K562 (cell line): Measurements from ENCODE around the gene NOA1. TPM values are rescaled to one million over a fixed set of nuclear protein-coding genes. Genes with fewer than 3 reads are reported as not detected.

ENCODE experiments used
- BACH1 ChIP-seq: fragments of 200-800 bp; sonication (Bioruptor generic); IDR thresholded peaks from 2 replicates; pipeline ENCODE4 v1.6.1; 2016; ENCODE audit warnings: missing genetic modification characterization, missing compliant biosample characterization
- BCOR ChIP-seq: fragments of 450-650 bp; IDR thresholded peaks from 2 replicates; pipeline ENCODE4 v1.6.1; 2016
- CBFA2T2 ChIP-seq: fragments of 450-650 bp; conservative IDR thresholded peaks from 2 replicates; pipeline ENCODE4 v1.6.1; 2017; ENCODE audit warnings: mild to moderate bottlenecking
- CBX1 ChIP-seq: sonication (generic); IDR thresholded peaks from 2 replicates; pipeline ENCODE4 v1.6.1; 2016; ENCODE audit warnings: antibody characterized with exemption, low read depth, mild to moderate bottlenecking
- CHD2 ChIP-seq: IDR thresholded peaks from 2 replicates; pipeline ENCODE4 v1.6.1; 2011; ENCODE audit warnings: low read depth, low read length
- CSDE1 ChIP-seq, 2 experiments: fragments of 450-650 bp; IDR thresholded peaks; 2 replicates each; pipeline ENCODE4 v1.6.1; 2016; ENCODE audit warnings: mild to moderate bottlenecking in 1 of 2
- EP300 ChIP-seq: IDR thresholded peaks from 2 replicates; pipeline ENCODE4 v1.6.1; 2012; ENCODE audit warnings: low read length, improper control_type of control experiment
- FOXK2 ChIP-seq, 2 experiments: fragments of 450-650 bp; IDR thresholded peaks in 1 of 2; conservative IDR thresholded peaks in 1 of 2; 2 replicates each; pipeline ENCODE4 v1.6.1; 2016; ENCODE audit warnings: low read depth in 2 of 2, mild to moderate bottlenecking in 1 of 2
- HNRNPK ChIP-seq: fragments of 200-400 bp; formaldehyde crosslinking; IDR thresholded peaks from one replicate; pipeline ENCODE4 v1.6.1; 2018; ENCODE audit warnings: mild to moderate bottlenecking, low read depth, low read length; ENCODE audit not compliant: poor library complexity, severe bottlenecking
- HNRNPL ChIP-seq: fragments of 200-400 bp; formaldehyde crosslinking; IDR thresholded peaks from 2 replicates; pipeline ENCODE4 v1.6.1; 2017; ENCODE audit warnings: low read depth, mild to moderate bottlenecking, low read length
- NFATC3 ChIP-seq: fragments of 450-650 bp; IDR thresholded peaks from 2 replicates; pipeline ENCODE4 v1.6.1; 2017; ENCODE audit warnings: mild to moderate bottlenecking
- PML ChIP-seq: IDR thresholded peaks from 2 replicates; pipeline ENCODE4 v1.6.1; 2012; ENCODE audit warnings: low read length, inconsistent platforms
- POLR2G ChIP-seq: fragments of 200-400 bp; formaldehyde crosslinking; IDR thresholded peaks from 2 replicates; pipeline ENCODE4 v1.6.1; 2017; ENCODE audit warnings: low read depth, mild to moderate bottlenecking, antibody characterized with exemption, low read length, moderate library complexity
- RAD21 ChIP-seq, 2 experiments: fragments of 250-450 bp in 1 of 2; fragments of 450-650 bp in 1 of 2; sonication (Bioruptor Pico) in 1 of 2; formaldehyde crosslinking in 1 of 2; IDR thresholded peaks in 1 of 2; conservative IDR thresholded peaks in 1 of 2; 2 replicates each; pipeline versions ENCODE4 v1.4.0 to v1.8.0; 2020 to 2022; ENCODE audit warnings: mild to moderate bottlenecking in 2 of 2, moderate library complexity in 1 of 2
- RBM39 ChIP-seq: fragments of 200-400 bp; formaldehyde crosslinking; optimal IDR thresholded peaks from 2 replicates; pipeline ENCODE3; 2018; ENCODE audit warnings: low read depth, low read length
- SMARCA4 ChIP-seq: fragments of 450-650 bp; IDR thresholded peaks from 2 replicates; pipeline ENCODE4 v1.6.1; 2016
- SUPT5H ChIP-seq: fragments of 450-650 bp; IDR thresholded peaks from 2 replicates; pipeline ENCODE4 v1.6.1; 2016
- ZFP36 ChIP-seq: fragments of 150-350 bp; IDR thresholded peaks from 2 replicates; pipeline ENCODE4 v1.6.1; 2018; ENCODE audit warnings: low read length, low read depth; ENCODE audit not compliant: partially characterized antibody
- ZNF143 ChIP-seq: sonication (generic); formaldehyde crosslinking; IDR thresholded peaks from 2 replicates; pipeline ENCODE4 v1.9.0; 2022; ENCODE audit warnings: mild to moderate bottlenecking, missing genetic modification reagents
- ZNF217 ChIP-seq: sonication (generic); formaldehyde crosslinking; IDR thresholded peaks from 2 replicates; pipeline ENCODE4 v1.8.0; 2022; ENCODE audit warnings: mild to moderate bottlenecking, missing genetic modification reagents
- ZNF232 ChIP-seq: sonication (generic); formaldehyde crosslinking; IDR thresholded peaks from 2 replicates; pipeline ENCODE4 v1.8.0; 2022; ENCODE audit warnings: mild to moderate bottlenecking, missing genetic modification reagents
- ZNF445 ChIP-seq: fragments of 250-450 bp; sonication (Bioruptor Pico); IDR thresholded peaks from 2 replicates; pipeline ENCODE4 v1.4.0; 2020; ENCODE audit warnings: low read depth, mild to moderate bottlenecking, moderate library complexity
- ZNF507 ChIP-seq: conservative IDR thresholded peaks from 2 replicates; pipeline ENCODE4 v1.6.1; 2017; ENCODE audit warnings: missing genetic modification characterization, missing compliant biosample characterization
- polyA plus RNA-seq, 8 experiments: library from polyadenylated mRNA; depleted of rRNA in 4 of 8; stranded (reverse) in 5 of 8; unstranded in 3 of 8; fragments of >200 nt; fragmentation: Nextera tagmentation in 2 of 8; fragmentation: Illumina TruSeq in 1 of 8; extraction: Ambion mirVana in 2 of 8; extraction: Trizol in 1 of 8; gene quantifications; 2 replicates each; pipeline versions ENCODE4 v1.2.1 to v1.2.3, GENCODE V29; 2011 to 2014; ENCODE audit warnings: inconsistent platforms in 1 of 8, missing spikeins in 1 of 8
- total RNA-seq, 7 experiments: library from RNA; depleted of rRNA in 6 of 7; stranded (reverse); fragments of >200 nt in 6 of 7; fragmentation: Illumina TruSeq in 2 of 7; extraction: Trizol in 2 of 7; gene quantifications; 2 replicates each; pipeline versions ENCODE4 v1.2.1 to v1.2.3, GENCODE V29; 2011 to 2021; ENCODE audit warnings: low replicate concordance in 1 of 7
- TF ChIP-seq, protein P1 (sequence below): fragments of 250-450 bp; sonication (Bioruptor Pico); IDR thresholded peaks from 2 replicates; pipeline ENCODE4 v1.6.1; 2021; ENCODE audit warnings: mild to moderate bottlenecking
- TF ChIP-seq, protein P2 (sequence below): sonication (generic); formaldehyde crosslinking; IDR thresholded peaks from 2 replicates; pipeline ENCODE4 v1.9.0; 2022; ENCODE audit warnings: mild to moderate bottlenecking, missing genetic modification reagents
- TF ChIP-seq, protein P3 (sequence below): sonication (generic); formaldehyde crosslinking; IDR thresholded peaks from 2 replicates; pipeline ENCODE4 v1.5.0; 2020; ENCODE audit warnings: missing genetic modification reagents
- TF ChIP-seq, protein P4 (sequence below), 2 experiments: fragments of 200-800 bp in 1 of 2; sonication (Bioruptor generic) in 1 of 2; sonication (generic) in 1 of 2; formaldehyde crosslinking in 1 of 2; IDR thresholded peaks in 1 of 2; conservative IDR thresholded peaks in 1 of 2; 2 replicates each; pipeline versions ENCODE4 v1.5.0 to v1.6.1; 2016 to 2020; ENCODE audit warnings: missing compliant biosample characterization in 1 of 2, missing genetic modification characterization in 1 of 2, missing genetic modification reagents in 1 of 2

NOA1 gene
- total and polyA plus RNA-seq, 9 of the 15 experiments (the other 6 are each of a cell fraction or from before 2014, with no cell fraction given), result 2.6 to 26.6 (median 16.7) TPM

DNA sequence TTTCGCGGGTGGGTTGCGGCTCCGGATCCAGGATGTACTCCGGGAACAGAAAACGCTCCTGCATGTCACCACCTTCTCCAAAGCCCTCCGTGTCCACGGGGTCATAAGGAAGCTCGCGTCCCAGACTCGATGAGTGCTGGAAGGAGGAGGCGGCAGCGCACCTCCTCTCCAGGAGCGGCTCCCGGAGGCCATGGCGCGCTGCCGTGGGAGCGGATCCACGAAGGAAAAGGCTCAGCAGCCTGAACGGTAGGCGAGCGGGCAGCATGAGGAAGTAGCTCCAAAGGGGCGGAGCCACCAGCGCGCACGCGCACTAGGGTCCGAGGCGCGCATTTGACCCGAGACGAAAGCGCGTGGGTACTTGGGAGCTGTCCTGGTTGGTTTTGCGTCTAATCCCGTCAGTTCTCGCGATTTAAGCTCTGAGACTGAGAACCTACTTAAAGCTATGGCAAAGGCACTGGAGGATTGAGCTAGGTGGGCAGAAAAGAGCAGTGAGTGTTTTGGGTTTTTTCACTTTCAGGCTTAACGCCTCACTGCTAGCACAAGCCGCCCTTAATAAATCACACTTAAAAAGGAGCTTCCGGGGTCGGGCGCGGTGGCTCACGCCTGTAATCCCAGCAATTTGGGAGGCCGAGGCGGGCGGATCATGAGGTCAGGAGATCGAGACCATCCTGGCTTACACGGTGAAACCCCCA lies at the start of gene NOA1 (continued):
- TF ChIP-seq, protein P1, sequence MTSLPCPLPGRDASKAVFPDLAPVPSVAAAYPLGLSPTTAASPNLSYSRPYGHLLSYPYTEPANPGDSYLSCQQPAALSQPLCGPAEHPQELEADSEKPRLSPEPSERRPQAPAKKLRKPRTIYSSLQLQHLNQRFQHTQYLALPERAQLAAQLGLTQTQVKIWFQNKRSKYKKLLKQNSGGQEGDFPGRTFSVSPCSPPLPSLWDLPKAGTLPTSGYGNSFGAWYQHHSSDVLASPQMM (CRISPR knock-in tag), result no peak
- TF ChIP-seq CHD2, result peak; percentile 97
- TF ChIP-seq ZNF445 (CRISPR knock-in tag), result no peak
- no peak for TF ChIP-seq CBX1
- no peak for TF ChIP-seq ZNF507 (tag)
- no peak for TF ChIP-seq ZNF217 (CRISPR knock-in tag)
- TF ChIP-seq, protein P2, sequence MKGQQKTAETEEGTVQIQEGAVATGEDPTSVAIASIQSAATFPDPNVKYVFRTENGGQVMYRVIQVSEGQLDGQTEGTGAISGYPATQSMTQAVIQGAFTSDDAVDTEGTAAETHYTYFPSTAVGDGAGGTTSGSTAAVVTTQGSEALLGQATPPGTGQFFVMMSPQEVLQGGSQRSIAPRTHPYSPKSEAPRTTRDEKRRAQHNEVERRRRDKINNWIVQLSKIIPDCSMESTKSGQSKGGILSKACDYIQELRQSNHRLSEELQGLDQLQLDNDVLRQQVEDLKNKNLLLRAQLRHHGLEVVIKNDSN (CRISPR knock-in tag), result no peak
- TF ChIP-seq CBFA2T2, result no peak
- TF ChIP-seq HNRNPK, result no peak
- no peak for TF ChIP-seq RBM39
- peak; percentile 90 for TF ChIP-seq POLR2G
- no peak for TF ChIP-seq SMARCA4
- no peak for TF ChIP-seq BCOR
- TF ChIP-seq HNRNPL, result no peak
- TF ChIP-seq PML, result no peak
- TF ChIP-seq ZNF232 (CRISPR knock-in tag), result 0 out of 2 replicates have a peak, but pooled peaks have one; percentile 32
- TF ChIP-seq NFATC3, result no peak
- no peak for TF ChIP-seq RAD21 (CRISPR knock-in tag; conservative IDR thresholded peaks at IDR 0.05 in 1 of 2, IDR thresholded peaks at IDR 0.05 in 1 of 2)
- no peak for TF ChIP-seq ZFP36
- no peak for TF ChIP-seq BACH1 (tag)
- no peak for TF ChIP-seq EP300
- TF ChIP-seq CSDE1 (IDR thresholded peaks at IDR 0.05), result no peak
- TF ChIP-seq ZNF143 (CRISPR knock-in tag), result peak; percentile 37; the same call in 1 of the 2 replicates
- TF ChIP-seq, protein P3, sequence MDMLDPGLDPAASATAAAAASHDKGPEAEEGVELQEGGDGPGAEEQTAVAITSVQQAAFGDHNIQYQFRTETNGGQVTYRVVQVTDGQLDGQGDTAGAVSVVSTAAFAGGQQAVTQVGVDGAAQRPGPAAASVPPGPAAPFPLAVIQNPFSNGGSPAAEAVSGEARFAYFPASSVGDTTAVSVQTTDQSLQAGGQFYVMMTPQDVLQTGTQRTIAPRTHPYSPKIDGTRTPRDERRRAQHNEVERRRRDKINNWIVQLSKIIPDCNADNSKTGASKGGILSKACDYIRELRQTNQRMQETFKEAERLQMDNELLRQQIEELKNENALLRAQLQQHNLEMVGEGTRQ (CRISPR knock-in tag), result no peak
- TF ChIP-seq SUPT5H, result peak; percentile 95
- TF ChIP-seq, protein P4, sequence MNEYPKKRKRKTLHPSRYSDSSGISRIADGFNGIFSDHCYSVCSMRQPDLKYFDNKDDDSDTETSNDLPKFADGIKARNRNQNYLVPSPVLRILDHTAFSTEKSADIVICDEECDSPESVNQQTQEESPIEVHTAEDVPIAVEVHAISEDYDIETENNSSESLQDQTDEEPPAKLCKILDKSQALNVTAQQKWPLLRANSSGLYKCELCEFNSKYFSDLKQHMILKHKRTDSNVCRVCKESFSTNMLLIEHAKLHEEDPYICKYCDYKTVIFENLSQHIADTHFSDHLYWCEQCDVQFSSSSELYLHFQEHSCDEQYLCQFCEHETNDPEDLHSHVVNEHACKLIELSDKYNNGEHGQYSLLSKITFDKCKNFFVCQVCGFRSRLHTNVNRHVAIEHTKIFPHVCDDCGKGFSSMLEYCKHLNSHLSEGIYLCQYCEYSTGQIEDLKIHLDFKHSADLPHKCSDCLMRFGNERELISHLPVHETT (CRISPR knock-in tag; conservative IDR thresholded peaks at IDR 0.05 in 1 of 2, IDR thresholded peaks at IDR 0.05 in 1 of 2), result peak in 1 of 2 experiments; percentile 68; a peak in 2 of 4 replicates
- TF ChIP-seq FOXK2 (conservative IDR thresholded peaks at IDR 0.05 in 1 of 2, IDR thresholded peaks at IDR 0.05 in 1 of 2; ENCODE audit: low read depth in 2 of 2), result no peak
